Left lung (tissue), 14 donors: ENCODE measurements around the gene INSYN1. TPM values are rescaled to one million over a fixed set of nuclear protein-coding genes. Genes with fewer than 3 reads are reported as not detected.

Experiments
- ATAC-seq: fragments of 200-7000 bp; cut with Tn5 transposase; one replicate; pipeline ENCODE4 v1.9.1; 2020; ENCODE audit warnings: moderate library complexity
- DNase-seq, 4 donors: peaks; one replicate each; pipeline ENCODE4 v3.0.0-alpha.2; 2013 to 2020
- H3K27ac ChIP-seq, 2 donors: fragments of 200-600 bp; sonication (generic) in 1 of 2; one replicate each; pipeline versions ENCODE4 v1.5.0 to v1.8.0; 2020 to 2021
- H3K27me3 ChIP-seq, 2 donors: fragments of 200-600 bp; sonication (generic) in 1 of 2; one replicate each; pipeline versions ENCODE4 v1.5.0 to v1.8.0; 2020 to 2021
- H3K36me3 ChIP-seq, 2 donors: fragments of 200-600 bp; sonication (generic) in 1 of 2; one replicate each; pipeline versions ENCODE4 v1.5.0 to v1.8.0; 2020 to 2021
- H3K4me1 ChIP-seq, 2 donors: fragments of 200-600 bp; one replicate each; pipeline ENCODE4 v1.8.0; 2021
- H3K4me3 ChIP-seq, 2 donors: fragments of 200-600 bp; sonication (generic) in 1 of 2; one replicate each; pipeline versions ENCODE4 v1.5.0 to v1.8.0; 2020 to 2021; ENCODE audit warnings: mild to moderate bottlenecking in 1 of 2
- H3K9me3 ChIP-seq, 2 donors: fragments of 200-600 bp; sonication (generic) in 1 of 2; one replicate each; pipeline versions ENCODE4 v1.5.0 to v1.8.0; 2020 to 2021
- intact Hi-C, 2 donors: fragments of 100-400 bp; cut with DNase I; formaldehyde crosslinking; loops; one replicate each; pipeline versions ENCODE4 v1.11.2 to v1.14.2; 2022
- long read RNA-seq, 12 donors: library from polyadenylated mRNA in 2 of 12; unstranded in 2 of 12; transcript quantifications; one replicate each; pipeline ENCODE4 v2.0.0 and lab custom pipeline, GENCODE V29; 2019 to 2026
- polyA plus RNA-seq, 6 donors: library from polyadenylated mRNA; unstranded; fragments of 120-200 nt; gene quantifications; one replicate each; pipeline ENCODE4 v1.2.1, GENCODE V29; 2013; ENCODE audit not compliant: insufficient read length in 6 of 6
- total RNA-seq, 2 donors: library from RNA; stranded (reverse); fragmentation: NEBNext Ultra II Directional; extraction: Animal tissue kit (Norgen Biotek cat#: 25700); gene quantifications; one replicate each; pipeline ENCODE4 v1.2.1, GENCODE V29; 2021
- TF ChIP-seq, protein P1 (sequence below), 2 donors: fragments of 200-600 bp; sonication (generic) in 1 of 2; IDR thresholded peaks; one replicate each; pipeline versions ENCODE4 v1.5.0 to v1.8.0; 2021; ENCODE audit warnings: antibody characterized with exemption in 2 of 2
- donor health status: DM: no; HTN: yes; CAD: no.
- donor health status: DM: no; HTN: no; CAD: no.

The INSYN1 gene, protein sequence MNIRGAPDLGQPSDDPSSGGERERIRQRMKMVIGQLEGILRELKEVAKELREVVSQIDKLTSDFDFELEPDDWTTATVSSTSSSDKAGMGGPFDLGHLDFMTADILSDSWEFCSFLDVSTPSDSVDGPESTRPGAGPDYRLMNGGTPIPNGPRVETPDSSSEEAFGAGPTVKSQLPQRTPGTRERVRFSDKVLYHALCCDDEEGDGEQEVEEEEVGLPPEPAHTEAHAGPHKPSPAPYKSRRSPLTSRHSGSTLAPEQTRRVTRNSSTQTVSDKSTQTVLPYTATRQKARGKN
- 10 to 100 TPM in 1 of 2 donors, 1 to 10 TPM in 1; 2.8 to 10.4 TPM for total RNA-seq
- 10 to 100 TPM; 17.7 to 40.7 (median 25.9) TPM for polyA plus RNA-seq
- long read RNA-seq, donor 1, full-length matches to known transcripts, result 11 of 18 reads
- long read RNA-seq, donor 1, partial matches to known transcripts, result 7 of 18 reads
- long read RNA-seq, donor 1, other reads (novel, unspliced or antisense), result 0 of 18 reads
- long read RNA-seq, donor 2, full-length matches to known transcripts, result 9 of 9 reads
- long read RNA-seq, donor 2, partial matches to known transcripts, result 0 of 9 reads
- long read RNA-seq, donor 2, other reads (novel, unspliced or antisense), result 0 of 9 reads
- long read RNA-seq, donor 3, full-length matches to known transcripts, result 4 of 4 reads
- long read RNA-seq, donor 3, partial matches to known transcripts, result 0 of 4 reads
- long read RNA-seq, donor 3, other reads (novel, unspliced or antisense), result 0 of 4 reads
- long read RNA-seq, donor 4, result 0 reads
- long read RNA-seq, donor 5, full-length matches to known transcripts, result 6 of 6 reads
- long read RNA-seq, donor 5, partial matches to known transcripts, result 0 of 6 reads
- long read RNA-seq, donor 5, other reads (novel, unspliced or antisense), result 0 of 6 reads
- long read RNA-seq, donor 6, full-length matches to known transcripts, result 10 of 10 reads
- long read RNA-seq, donor 6, partial matches to known transcripts, result 0 of 10 reads
- long read RNA-seq, donor 6, other reads (novel, unspliced or antisense), result 0 of 10 reads
- long read RNA-seq, donor 7, partial matches to known transcripts, result 0 of 1 reads
- long read RNA-seq, donor 7, other reads (novel, unspliced or antisense), result 0 of 1 reads
- long read RNA-seq, donor 8, full-length matches to known transcripts, result 9 of 9 reads
- long read RNA-seq, donor 8, partial matches to known transcripts, result 0 of 9 reads
- long read RNA-seq, donor 8, other reads (novel, unspliced or antisense), result 0 of 9 reads
- long read RNA-seq, donor 9, result 0 reads
- long read RNA-seq, donor 10, result 0 reads
- long read RNA-seq, donor 11, result 0 reads
- long read RNA-seq, donor 12, full-length matches to known transcripts, result 10 of 10 reads
- long read RNA-seq, donor 12, partial matches to known transcripts, result 0 of 10 reads
- long read RNA-seq, donor 12, other reads (novel, unspliced or antisense), result 0 of 10 reads

DNA sequence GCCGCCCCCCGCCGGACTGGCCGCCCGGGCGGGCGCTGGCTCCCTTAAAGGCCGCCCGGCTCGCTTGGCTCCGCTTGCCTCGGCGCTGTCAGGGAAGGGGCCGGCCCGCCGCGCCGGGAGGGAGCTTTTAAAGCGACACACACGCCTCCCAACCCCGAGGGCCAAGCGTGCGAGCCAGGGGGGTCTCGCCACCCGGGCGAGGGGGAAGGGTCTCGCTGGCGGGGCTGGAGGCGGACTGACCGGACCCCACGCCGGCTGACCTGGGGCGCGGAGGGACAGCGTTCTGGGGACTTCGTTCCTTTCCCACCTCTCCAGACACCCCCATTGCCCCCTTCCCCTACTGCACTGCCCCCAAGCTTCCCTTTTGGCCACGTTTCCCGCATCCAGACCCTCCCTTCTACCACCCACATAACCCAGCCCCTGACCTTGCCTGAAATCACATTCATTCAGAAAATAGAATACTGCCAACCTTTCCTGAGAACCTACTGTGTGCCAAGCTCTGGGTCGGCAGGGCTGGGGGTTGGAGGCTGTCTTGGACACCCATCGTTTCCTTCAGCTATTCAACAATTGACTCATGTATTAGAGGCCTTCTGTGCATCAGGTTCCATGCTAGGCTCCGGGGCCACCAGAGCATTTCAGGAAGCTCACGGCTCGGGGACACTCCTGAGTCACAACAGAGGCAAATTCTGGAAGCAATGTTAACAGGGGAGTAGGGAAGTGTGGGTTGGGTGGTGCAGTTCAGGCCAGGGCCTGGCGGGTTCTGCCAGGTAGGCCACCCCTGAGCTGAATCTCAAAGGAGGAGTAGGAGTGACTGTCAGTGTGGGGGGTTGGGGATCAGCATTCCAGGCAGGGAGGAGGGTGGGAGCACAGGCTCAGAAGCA, at the start of gene INSYN1:
INSYN1 (minus strand) TSS at position 102 of the 881 bp plus-strand sequence. CDS start 2,221 bp downstream, outside the sequence.
- H3K4me1 ChIP-seq, result peaks cover 0 to 13% of the 10 kb centered on the region in 2 donors
- H3K9me3 ChIP-seq, result no peaks in the 10 kb centered on the region
- H3K4me3 ChIP-seq, result peak within 1 kb of the TSS; percentile 36 to 43
- DNase-seq (peak in 2 of 4 donors; percentile 46 to 74), ATAC-seq (peak; percentile 58)
- peaks cover 15 to 91% of the 10 kb centered on the region in 2 donors for H3K27me3 ChIP-seq
- H3K27ac ChIP-seq, result no peak within 1 kb of the TSS
- intact Hi-C loops, result no loop called here
- H3K36me3 ChIP-seq, result no peaks in the 10 kb centered on the region
- TF ChIP-seq, protein P1, sequence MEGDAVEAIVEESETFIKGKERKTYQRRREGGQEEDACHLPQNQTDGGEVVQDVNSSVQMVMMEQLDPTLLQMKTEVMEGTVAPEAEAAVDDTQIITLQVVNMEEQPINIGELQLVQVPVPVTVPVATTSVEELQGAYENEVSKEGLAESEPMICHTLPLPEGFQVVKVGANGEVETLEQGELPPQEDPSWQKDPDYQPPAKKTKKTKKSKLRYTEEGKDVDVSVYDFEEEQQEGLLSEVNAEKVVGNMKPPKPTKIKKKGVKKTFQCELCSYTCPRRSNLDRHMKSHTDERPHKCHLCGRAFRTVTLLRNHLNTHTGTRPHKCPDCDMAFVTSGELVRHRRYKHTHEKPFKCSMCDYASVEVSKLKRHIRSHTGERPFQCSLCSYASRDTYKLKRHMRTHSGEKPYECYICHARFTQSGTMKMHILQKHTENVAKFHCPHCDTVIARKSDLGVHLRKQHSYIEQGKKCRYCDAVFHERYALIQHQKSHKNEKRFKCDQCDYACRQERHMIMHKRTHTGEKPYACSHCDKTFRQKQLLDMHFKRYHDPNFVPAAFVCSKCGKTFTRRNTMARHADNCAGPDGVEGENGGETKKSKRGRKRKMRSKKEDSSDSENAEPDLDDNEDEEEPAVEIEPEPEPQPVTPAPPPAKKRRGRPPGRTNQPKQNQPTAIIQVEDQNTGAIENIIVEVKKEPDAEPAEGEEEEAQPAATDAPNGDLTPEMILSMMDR (IDR thresholded peaks at IDR 0.05), result no peak

DNA sequence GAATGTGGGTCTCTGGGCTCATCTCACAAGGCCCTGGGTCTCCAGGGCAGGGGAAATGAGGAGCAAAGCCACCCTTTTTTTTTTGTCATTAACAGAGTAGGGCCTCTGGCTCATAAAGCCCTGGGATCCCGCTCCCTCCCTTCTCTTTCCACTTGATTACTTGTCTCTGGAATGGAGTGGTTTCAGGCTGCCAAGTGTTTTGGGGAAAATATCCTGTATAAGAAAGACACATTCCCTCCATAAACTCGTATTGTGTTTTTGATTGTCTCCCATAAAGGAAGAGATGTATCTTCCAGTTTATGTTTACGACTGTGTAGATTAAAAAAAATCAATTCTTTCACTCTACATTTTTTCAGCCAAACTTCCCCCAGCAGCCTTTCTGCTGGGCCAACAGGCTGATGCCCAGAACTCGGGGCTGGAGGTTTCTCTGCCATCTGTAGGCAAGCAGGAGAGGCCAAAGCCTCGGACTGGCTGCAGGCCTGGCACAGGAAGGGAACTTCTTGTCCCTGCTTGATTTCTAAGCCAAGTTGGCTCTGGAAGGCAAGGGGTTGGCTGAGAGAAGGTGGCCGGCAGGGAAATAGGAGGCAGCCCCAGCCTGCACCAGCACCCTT, 49.4 kb upstream of the INSYN1 start:
- DNase-seq (peak in 2 of 4 donors; percentile 44 to 62), ATAC-seq (no peak)
- Histone ChIP-seq H3K27ac (peak overlapping the region in 1 of 2 donors; percentile 77), H3K9me3 (no peaks in the 10 kb centered on the region), H3K4me1 (peaks cover 0 to 11% of the 10 kb centered on the region in 2 donors), H3K4me3 (no peak overlapping the region), H3K36me3 (no peaks in the 10 kb centered on the region), H3K27me3 (peaks cover 0 to 8% of the 10 kb centered on the region in 2 donors)
- TF ChIP-seq, protein P1 (IDR thresholded peaks at IDR 0.05), result no peak
- intact Hi-C loops, result no loop called here

DNA sequence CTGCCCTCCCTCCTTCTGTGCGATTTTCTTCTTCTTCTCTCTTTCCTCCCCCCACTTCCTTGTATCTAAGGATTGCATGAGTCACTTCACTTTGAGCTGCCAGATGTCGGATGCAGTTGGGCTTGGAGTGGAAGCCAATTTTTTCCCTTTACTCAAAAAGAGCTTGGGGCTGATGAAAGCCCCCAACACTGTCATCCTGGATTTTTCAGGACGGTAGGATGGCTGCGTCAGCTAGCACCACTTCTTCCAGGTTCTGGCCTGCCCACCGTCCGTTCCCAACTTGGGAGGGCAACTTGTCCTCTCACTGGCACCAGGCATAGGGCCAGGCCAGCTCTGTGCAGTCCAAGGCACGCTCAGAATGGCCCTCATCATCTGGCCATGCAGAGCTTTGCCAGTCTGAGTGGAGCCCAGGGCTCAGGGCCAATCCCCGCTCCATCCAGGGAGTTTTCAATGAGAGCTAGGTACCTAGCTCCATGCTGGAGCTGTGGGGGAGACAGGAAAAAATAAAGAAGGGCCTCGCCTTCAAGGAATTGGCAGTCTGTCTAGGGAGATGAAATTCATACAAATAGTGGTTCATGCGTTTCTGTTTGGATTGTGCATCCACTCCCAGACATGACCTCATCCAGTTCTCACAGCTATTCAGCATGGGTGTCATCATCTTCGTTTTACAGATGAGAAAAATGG, 47.7 kb upstream of the INSYN1 start:
- Histone ChIP-seq H3K9me3 (no peaks in the 10 kb centered on the region), H3K4me1 (peaks cover 0 to 11% of the 10 kb centered on the region in 2 donors), H3K27me3 (peaks cover 0 to 3% of the 10 kb centered on the region in 2 donors), H3K27ac (peak overlapping the region in 1 of 2 donors; percentile 77), H3K36me3 (no peaks in the 10 kb centered on the region), H3K4me3 (no peak overlapping the region)
- intact Hi-C loops, result no loop called here
- ATAC-seq (peak; percentile 46), DNase-seq (peak in 2 of 4 donors; percentile 64 to 82)
- TF ChIP-seq, protein P1 (IDR thresholded peaks at IDR 0.05), result no peak
